BE2C (cell line): ENCODE measurements around the gene NTRK3.

Experiments
- DNase-seq: peaks from one replicate; pipeline ENCODE4 v3.0.0-alpha.2; 2020
- H3K27me3 ChIP-seq: fragments of 250-450 bp; sonication (Bioruptor Pico); 2 replicates; pipeline ENCODE4 v1.5.1; 2020; ENCODE audit warnings: mild to moderate bottlenecking
- H3K36me3 ChIP-seq: fragments of 250-450 bp; sonication (Bioruptor Pico); 2 replicates; pipeline ENCODE4 v1.5.1; 2020; ENCODE audit warnings: mild to moderate bottlenecking
- H3K4me1 ChIP-seq: fragments of 250-450 bp; sonication (Bioruptor Pico); 2 replicates; pipeline ENCODE4 v1.5.1; 2020
- H3K4me3 ChIP-seq: 2 replicates; pipeline ENCODE4 v1.5.1; 2011; ENCODE audit warnings: low read depth, low read length
- H3K9me3 ChIP-seq: fragments of 250-450 bp; sonication (Bioruptor Pico); 2 replicates; pipeline ENCODE4 v1.5.1; 2020
- TF ChIP-seq, protein P1 (sequence below): IDR thresholded peaks from 2 replicates; pipeline ENCODE4 v1.5.1; 2012; ENCODE audit warnings: mild to moderate bottlenecking, low read depth, low read length

NTRK3 gene

DNA sequence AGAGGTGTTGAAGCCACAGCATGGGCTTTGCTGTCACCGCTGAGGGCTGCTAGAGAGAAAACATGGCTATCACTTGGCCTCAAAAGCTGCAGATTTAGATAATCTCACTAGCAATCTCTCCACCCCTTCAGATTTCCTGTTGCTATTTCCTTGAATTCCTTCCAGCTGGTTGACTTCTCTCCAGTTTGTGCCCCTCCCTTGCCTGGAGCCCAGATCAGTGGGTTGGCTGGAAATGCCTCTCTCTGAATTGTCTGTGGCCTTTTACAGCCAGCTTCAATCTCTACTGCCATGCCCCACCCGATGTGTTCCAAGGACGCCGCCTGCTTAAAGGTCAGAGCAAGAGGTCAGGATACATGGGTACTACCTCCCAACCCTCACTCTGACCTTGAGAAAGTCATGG is 294.1 kb downstream of the NTRK3 start:
- Histone ChIP-seq H3K36me3 (no peaks in the 10 kb centered on the region), H3K4me3 (no peak overlapping the region), H3K27me3 (no peaks in the 10 kb centered on the region), H3K9me3 (no peaks in the 10 kb centered on the region), H3K4me1 (no peaks in the 10 kb centered on the region)
- DNase-seq, result no peak
- TF ChIP-seq, protein P1, sequence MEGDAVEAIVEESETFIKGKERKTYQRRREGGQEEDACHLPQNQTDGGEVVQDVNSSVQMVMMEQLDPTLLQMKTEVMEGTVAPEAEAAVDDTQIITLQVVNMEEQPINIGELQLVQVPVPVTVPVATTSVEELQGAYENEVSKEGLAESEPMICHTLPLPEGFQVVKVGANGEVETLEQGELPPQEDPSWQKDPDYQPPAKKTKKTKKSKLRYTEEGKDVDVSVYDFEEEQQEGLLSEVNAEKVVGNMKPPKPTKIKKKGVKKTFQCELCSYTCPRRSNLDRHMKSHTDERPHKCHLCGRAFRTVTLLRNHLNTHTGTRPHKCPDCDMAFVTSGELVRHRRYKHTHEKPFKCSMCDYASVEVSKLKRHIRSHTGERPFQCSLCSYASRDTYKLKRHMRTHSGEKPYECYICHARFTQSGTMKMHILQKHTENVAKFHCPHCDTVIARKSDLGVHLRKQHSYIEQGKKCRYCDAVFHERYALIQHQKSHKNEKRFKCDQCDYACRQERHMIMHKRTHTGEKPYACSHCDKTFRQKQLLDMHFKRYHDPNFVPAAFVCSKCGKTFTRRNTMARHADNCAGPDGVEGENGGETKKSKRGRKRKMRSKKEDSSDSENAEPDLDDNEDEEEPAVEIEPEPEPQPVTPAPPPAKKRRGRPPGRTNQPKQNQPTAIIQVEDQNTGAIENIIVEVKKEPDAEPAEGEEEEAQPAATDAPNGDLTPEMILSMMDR, result no peak

DNA sequence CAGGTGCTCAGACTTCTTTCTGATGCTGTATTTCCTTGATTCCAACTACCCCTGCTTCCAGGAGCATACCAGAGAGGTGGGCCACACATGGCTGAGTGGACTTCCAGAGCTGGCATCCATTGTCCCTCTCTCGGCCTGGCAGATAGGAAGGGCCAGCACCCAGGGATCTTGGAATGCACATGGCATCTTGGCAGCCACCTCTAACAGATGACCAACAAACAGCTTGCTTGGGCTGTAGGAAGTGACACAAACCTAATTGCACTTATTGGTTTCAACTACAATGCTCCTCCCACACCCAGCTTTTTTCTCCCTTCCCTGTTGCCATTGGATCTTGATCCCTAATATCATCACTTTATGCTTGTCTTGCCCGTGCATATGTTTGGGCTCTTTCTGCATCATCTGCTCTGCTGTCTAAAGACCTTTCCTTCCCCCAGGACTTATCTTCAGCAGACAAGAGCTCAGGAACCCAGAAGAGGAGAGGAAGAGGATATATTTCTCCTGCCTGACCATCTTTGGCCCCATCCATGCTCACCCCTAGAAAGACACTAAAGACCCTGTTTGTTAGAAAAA is 294.6 kb downstream of the NTRK3 start:
- no peak for DNase-seq
- no peaks in the 10 kb centered on the region for H3K36me3 ChIP-seq

DNA sequence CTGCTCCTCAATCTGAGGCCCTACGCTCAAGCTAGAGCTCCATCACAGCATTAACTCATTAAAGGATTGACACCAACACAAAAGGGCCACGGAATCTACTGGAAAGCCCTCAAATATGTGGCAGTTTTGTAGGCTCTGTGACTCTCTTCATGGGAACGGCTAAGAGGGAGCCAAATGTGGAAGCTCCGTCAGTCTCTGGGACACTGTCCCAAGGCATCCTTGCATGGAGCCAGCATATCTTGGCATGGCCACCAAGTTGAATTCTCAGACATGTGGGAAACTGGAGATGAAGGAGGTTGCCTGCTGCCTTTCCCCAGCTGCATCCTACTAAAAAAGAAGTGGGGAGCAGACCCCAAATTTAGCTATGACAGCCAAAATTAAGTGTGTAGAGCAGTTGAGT is 296.9 kb downstream of the NTRK3 start:
- Histone ChIP-seq H3K36me3 (no peaks in the 10 kb centered on the region), H3K4me3 (no peak overlapping the region), H3K9me3 (no peaks in the 10 kb centered on the region), H3K4me1 (no peaks in the 10 kb centered on the region), H3K27me3 (no peaks in the 10 kb centered on the region)
- no peak for DNase-seq
- TF ChIP-seq, protein P1, result no peak

More for the DNA sequence above, 294.6 kb downstream of the NTRK3 start:
- TF ChIP-seq, protein P1, result no peak
- Histone ChIP-seq H3K4me3 (no peak overlapping the region), H3K27me3 (no peaks in the 10 kb centered on the region), H3K4me1 (no peaks in the 10 kb centered on the region), H3K9me3 (no peaks in the 10 kb centered on the region)

DNA sequence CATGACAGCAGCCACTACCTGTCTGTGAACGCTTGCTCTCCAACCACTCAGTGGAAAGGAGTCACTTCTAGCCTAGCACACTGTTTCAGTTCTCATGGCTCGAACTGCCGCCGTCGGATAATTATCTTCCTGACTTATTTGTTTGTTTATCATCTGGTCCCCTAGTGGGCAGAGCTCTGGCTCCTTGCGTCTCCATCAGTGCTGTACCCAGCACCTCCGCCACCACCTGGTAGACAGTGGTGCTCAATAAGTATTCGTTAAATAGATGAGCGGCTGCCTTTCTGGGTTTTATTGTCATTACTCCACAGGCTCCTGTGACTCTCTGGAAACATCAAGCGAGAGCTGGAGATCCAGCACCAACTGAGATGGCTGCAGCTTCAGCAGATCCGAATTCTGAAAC is 297.5 kb downstream of the NTRK3 start:
- TF ChIP-seq, protein P1, result no peak
- no peaks in the 10 kb centered on the region for H3K27me3 ChIP-seq
- DNase-seq, result no peak
- H3K4me1 ChIP-seq, result no peaks in the 10 kb centered on the region
- H3K4me3 ChIP-seq, result no peak overlapping the region
- no peaks in the 10 kb centered on the region for H3K9me3 ChIP-seq
- no peaks in the 10 kb centered on the region for H3K36me3 ChIP-seq

DNA sequence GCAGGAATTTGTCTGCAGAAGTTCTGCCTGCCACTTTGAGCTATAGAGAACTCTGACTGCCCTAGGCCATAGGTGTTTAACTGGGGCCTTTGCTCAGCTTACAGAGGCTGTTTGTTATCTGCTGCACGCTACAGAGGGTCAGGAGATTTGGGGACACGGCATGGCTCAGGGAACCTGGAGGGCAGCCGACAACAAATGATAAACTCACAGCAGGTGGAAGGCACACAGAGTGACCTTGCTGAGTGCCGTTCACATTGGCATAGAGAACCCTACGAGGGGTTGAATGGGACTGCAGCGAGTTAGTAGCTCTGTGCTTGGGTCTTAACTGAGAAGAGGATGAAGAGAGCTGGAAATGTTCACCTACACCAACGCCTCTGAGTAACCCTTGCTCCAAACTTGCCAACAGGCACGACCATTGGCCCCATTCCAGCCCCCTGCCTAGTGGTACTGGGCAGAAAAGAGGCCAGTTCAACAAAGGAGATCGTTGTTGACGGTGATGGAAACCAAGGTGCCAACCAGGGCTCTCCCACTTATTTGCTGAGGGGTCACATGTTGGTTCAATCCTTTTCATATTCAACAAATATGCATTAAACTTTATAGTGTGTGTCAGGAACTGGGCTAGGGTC is 301.1 kb downstream of the NTRK3 start:
- no peaks in the 10 kb centered on the region for H3K4me1 ChIP-seq
- no peaks in the 10 kb centered on the region for H3K27me3 ChIP-seq
- H3K36me3 ChIP-seq, result no peaks in the 10 kb centered on the region
- no peaks in the 10 kb centered on the region for H3K9me3 ChIP-seq
- TF ChIP-seq, protein P1, result no peak
- H3K4me3 ChIP-seq, result no peak overlapping the region
- DNase-seq, result no peak

DNA sequence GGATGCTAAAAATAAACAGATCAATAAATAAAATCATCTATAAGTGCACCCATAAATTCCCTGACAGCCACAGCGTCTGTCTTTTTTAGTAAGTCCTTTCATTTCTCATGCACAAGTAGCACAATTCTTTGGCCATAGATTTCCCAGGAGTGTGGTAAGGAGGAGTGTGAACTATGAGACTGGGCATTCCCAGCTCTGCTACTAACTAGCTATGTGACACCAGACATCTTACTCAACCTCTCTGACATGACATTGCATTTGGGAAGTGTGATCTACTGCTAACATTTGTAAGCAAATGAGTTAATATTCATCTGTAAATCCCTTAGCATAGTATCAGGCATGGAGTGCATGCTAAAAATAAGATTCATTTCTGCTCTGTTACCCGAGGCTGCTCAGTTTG is 301.7 kb downstream of the NTRK3 start:
- H3K9me3 ChIP-seq, result no peaks in the 10 kb centered on the region
- H3K27me3 ChIP-seq, result no peaks in the 10 kb centered on the region
- DNase-seq, result no peak
- no peaks in the 10 kb centered on the region for H3K4me1 ChIP-seq
- H3K4me3 ChIP-seq, result no peak overlapping the region
- TF ChIP-seq, protein P1, result no peak
- H3K36me3 ChIP-seq, result no peaks in the 10 kb centered on the region
